GM21737 (cell line): ENCODE results near the gene PIEZO2.

ENCODE experiments used
- ATAC-seq: cut with Tn5 transposase; IDR thresholded peaks from one replicate; pipeline ENCODE4 v1.9.1; 2021; ENCODE audit warnings: mild to moderate bottlenecking, moderate library complexity; ENCODE audit not compliant: unreplicated experiment

PIEZO2 gene

DNA sequence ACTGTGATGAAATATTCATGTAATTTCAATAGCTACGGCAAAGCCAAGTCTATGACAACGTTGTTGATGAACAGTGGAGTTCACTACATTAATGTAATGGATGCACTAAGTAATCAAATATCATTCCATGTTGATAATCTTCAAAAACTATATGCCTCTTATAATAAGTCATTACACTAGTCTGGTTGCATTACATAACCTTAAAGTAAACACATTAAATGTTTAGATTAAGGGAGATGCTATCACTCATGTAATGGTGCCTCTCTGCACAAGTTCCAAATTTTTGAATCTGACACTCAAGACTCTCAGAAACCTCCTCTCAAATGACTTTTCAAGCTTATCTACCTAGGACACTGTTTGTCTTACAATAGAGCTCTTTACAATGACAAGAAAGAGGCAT, 35.4 kb downstream of the PIEZO2 start:
- no peak for ATAC-seq

DNA sequence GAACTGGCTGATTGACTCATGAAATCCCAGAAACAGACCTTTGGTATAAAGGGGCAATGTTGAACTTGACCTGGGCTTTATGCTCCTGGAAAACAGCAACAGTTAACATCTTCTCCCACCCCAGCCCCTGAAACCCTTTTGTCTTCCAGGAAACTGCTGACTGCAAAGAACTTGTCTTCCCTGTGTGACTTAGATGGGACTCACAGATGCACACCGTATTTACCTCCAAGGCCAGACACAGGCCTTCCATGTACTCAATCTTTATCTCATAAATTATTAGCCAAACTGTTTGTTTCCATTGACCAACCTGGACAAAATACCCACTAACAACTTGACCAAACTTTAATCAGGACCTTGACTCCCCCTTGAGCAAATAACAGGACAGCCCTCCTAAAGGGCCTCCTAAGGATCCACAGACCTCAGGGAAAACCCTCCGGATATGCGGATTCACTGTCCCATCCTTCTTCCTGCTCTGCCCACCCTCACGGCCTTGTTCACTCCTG, 36.3 kb downstream of the PIEZO2 start:
- ATAC-seq, result no peak

DNA sequence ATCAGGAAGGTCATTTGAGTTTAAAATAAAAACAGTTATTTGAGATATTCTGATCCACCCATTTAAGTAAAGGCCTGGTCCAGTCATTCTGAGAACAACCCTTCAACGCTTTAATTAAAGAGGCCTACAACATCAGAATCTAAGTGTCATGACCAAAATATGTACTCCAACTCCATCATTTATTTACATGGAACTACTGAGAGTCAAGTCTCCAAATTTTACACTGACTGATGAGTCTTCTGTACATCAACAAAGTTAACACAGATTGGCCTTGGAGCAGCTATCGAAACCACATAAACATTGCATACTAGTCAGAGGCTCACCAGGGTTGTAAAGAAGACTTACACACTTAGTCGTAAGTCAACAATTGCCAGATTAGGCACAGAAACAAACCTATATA, 37.1 kb downstream of the PIEZO2 start:
- no peak for ATAC-seq

DNA sequence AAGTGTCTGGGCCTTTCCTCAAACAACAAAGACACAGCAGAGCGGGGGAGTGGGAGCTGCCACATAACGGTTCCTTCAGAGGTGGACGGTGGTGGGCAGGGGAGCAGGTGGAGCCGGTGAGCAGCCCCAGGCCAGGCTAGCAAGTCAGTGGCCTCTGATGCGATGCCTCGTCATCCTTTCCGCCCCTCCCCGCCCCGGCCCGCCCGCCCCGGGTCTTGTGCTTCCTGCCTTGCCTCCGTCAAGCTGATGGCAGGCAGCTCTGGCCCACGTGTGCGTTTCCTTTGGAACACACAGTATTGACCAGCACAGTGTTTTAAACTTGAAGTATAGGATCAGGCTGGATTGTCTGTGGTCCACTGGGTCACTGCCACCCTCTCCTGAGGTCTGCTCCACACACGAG, 38.9 kb downstream of the PIEZO2 start:
- no peak for ATAC-seq

DNA sequence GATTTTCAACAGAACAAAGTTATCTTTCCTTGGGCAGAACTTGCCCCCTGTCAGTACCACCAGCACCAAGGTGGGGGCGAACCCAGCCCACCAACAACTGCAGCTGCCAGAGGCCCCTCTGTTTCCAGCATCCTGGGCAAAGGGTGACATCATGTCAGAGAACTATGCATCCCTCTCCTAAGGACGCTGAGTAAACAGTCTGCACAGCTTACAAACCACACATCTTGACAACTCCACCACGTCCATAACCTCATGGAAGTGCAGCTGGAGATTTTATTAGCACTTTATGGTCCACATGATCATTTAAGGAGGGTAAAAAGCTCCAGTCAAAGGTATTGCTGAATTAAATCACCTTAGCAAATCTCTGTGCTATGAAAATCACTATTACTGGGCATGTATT, 40.4 kb downstream of the PIEZO2 start:
- no peak for ATAC-seq

DNA sequence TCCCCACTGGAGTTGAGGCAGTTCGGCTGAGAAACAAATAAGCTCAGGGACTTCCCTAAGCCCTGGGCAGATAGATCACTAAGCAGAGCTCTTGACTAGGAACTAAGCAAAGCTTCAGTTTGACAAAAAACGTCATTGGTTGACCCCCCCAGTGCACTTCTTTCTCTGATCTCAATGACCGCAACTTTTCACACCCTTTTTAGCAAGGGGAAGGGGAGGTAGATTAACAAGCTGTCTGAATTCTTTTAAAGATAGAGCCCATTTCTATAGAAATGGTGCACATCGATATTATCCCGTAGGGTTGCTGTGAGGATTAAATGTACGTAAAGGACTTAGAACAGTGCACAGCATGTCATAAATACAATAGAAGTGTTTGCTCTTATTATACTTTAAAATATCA, 42.5 kb downstream of the PIEZO2 start:
- ATAC-seq, result no peak

DNA sequence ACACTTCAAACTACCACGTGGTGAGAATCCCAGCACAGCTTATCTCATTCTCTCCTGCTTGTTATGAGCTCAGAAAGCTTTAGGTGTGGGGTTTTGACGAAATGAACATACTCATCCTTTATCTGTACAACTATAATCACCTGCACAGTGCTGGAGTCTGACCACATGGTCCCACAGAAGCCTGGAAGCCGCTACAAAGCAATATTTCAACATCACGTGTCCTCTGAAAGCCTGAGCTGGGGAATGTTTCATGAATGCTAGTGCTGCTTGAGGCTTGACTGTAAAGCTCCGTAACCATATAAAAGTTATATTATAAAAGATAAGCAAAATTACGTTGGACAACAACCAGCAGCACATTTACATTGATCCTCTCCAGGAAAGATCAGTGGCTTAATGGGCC, 43.9 kb downstream of the PIEZO2 start:
- ATAC-seq, result no peak

DNA sequence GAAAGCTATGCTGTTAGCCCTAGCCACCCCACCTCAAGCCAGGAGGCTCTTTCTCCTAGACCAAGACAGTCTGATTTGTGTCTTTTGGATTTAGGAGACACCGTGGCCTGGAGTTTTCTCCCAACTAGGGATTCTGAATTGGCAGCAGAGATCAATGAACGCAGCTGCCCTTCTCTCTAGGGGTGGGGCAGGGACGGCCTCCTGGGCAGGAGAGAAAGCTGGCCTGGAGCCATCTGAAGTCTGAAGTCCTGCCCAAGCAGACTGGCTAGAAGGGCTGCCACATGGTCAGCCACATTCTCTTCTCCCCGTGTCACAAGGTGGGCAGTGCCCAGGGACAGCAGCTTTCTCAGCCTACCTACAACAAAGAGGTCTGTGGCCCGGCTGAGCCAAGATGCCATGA, 45.1 kb downstream of the PIEZO2 start:
- ATAC-seq, result no peak

DNA sequence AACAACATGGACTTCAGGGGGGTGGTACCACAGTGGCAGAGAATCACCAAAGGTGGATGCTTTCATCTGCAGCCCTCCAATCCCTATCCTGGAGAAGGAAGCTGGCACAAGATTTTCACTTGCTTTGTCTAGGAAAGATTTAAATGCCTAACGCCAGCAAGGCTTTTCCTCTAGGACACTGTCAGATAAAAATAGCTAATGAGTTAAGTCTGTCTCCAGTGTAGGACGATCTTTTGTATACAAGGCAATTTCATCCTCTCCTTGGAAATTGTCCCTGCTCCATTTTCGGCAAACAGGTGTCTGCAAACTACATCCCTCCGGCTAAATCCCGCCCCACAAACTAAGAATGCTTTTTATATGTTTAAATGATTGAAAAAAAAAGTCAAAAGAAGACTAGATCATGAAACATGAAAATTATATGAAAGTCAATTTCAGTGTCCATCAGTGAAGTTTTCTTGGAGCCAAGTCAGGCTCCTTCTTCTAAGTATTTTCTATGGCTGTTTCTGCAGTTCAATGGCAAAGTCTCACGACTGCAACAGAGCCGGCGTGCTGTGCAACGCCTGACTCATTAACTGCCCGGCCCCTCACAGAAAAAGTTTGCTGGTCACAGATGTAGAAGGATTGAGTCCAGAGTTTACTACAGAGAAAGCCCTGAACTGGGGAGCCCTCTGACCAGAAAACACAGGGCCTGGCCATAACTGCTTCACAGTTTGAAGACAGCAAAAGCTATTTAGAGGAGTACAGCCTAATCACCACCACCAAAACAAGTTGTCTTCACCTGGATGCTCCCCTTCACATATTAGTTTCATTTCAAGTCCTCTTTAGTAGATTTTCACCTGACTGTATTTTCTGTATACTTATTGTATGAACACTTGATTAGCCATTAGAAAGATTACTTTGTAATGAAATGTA, 52.3 kb downstream of the PIEZO2 start:
- ATAC-seq, result no peak

DNA sequence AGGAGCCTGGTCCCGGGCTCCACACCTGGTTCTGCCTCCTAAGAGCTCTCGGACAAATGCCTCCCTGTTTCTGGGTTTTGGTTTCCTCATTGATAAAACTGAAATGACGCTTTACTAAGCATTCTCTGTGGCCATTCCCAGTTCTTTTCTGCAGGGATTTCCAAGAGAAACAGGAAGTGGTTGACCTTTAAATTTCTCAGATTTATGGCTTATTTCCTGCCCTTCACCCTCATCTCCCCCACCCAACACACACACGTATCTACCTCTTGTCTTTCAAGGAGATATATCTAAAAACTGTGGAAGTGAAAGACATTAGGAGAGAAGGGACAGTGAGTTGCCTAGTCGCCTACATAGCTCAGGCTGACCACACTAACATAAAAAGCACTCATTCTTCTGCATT, 53.0 kb downstream of the PIEZO2 start:
- no peak for ATAC-seq

DNA sequence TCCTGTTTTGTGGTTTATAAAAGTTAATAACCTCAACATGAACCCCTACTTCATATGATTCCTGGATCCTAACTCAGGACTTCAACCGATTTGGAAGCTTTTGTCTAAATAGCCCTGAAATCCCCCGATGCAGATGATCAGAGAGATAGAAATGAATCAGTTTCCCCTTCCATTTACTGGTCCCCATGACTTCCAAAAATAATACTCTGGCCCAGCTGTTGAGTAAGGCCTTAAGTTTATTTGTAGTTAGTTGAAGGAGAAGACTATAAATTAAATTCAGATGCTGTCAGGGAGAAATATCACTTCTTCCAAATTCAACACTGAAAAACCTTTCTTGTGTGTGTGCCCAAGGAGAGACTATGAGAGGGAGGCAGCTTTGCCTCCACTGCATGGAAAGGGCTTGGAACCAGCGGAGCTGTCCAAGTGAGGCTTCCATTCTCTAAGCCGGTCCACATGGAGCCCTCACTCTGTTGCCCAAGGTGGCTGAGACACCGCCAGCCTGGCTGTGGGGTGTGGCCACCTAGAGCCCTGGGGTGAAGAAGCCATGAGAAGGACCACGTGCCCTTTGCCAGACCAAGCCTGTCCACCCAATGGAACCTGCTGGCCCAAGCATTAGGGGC, 53.6 kb downstream of the PIEZO2 start:
- ATAC-seq, result no peak

DNA sequence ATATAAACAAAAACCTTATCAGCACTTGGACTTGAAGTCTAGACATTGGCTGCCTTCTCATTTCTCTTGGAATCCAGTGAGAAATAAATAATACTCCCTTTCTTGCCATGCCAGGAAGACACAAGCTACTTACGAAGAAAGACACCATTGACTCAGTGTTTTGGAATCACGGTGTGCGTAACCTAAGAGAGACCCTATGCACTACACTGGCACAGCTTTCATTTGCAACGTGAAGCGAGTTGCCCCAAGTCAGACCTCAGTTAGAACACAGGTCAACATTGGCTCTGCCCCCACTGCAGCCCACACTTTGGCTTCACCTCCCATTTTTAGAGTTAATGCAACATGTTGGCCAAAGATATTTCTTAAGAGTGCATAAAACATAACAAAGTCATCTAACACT, 54.2 kb downstream of the PIEZO2 start:
- ATAC-seq, result no peak

DNA sequence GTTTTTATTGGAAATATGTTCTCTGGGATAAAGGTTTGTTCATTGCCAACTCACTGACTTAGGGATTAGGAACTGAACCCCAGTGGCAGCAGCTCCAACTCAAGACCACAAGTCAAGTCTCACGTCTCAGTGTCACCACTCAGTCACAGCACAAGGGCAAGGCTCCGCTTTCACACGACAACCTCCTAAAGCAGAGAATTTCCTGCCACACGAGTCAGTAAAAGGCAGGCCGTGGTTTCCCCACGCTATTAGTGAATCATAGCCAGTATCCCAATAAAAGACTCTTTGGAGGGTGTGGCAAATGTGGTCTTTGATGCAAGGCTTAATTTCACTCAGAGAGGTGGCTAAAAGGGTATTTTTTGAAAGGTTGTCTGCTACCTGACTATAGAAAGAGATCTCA, 57.6 kb downstream of the PIEZO2 start:
- ATAC-seq, result no peak

DNA sequence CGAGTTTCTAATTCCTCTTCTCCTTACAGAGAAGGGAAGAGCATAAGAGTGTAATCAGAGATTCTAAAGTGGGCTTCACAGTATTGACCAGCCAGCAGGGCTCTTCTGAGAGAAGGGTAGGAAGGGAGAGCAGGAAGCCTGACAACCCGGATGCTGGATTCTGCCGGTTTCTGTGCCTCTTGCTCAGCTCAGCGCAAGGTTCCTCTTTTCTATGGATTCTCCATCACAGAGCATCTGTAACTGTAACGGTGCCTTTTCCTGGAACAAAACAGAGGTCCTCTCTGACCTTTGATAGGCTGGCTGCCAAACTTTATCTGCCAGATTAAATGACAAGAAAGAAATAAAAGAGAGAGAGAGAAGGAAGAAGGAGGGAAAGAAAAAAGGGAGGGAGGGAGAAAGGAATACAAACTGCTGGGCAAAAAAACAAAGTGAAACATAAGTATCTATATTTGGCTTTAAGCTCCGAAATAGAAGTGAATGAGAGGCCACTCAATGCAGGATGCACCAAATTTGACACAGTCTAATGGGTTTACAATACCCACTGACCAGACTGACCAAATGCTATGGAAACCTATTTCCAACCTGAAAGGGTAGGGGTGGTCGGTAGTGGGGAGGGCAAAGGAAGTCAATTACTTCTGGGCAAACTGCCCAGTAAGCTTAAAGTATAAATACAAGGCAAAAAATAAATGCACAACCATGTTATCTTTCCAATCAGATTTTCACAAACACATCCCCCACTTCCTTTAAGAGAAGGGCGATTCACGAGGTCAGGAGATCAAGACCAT, 59.2 kb downstream of the PIEZO2 start:
- no peak for ATAC-seq

DNA sequence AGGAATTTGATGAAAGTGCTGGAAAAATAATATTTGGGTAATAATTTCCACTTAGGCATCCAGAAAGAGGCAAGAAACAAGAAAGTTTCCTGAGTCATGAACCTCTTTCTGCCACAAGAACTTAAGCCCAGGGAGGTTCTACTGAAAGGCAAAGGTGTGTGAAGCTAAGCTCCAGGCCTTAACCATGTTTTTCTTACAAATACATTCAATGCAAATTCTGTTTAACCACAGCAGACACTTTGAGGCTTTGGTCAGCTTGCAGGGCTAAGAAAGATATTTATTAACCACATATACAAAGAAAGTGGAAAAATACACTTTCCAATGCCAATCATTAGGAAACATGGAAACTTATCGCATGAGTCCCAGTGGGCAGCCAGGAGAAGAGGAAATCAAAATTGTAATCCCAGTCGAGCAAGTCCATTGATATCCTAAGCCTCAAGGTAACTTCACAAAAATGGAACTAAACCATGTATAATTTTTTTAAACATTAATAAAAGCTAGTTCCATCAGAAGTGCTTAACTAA, 68.3 kb downstream of the PIEZO2 start:
- ATAC-seq, result no peak

DNA sequence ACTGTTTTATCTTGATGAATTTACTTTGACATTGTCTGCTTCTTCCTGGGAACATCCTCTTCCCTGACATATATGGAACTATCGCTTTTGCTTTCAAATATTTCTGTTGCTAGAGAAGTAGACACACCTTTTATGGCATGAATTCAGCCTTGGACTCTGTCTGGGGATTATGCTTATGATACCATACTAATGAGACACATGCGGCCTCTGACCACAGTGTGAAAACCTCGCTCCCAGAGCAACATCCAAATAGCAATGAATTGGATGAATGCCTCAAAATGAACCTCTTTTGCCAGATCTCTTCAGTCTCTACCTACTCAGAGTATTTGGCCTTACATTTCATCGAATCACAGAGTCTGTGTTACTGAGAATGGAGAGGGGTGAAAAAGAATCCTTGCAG, 70.9 kb downstream of the PIEZO2 start:
- ATAC-seq, result no peak

DNA sequence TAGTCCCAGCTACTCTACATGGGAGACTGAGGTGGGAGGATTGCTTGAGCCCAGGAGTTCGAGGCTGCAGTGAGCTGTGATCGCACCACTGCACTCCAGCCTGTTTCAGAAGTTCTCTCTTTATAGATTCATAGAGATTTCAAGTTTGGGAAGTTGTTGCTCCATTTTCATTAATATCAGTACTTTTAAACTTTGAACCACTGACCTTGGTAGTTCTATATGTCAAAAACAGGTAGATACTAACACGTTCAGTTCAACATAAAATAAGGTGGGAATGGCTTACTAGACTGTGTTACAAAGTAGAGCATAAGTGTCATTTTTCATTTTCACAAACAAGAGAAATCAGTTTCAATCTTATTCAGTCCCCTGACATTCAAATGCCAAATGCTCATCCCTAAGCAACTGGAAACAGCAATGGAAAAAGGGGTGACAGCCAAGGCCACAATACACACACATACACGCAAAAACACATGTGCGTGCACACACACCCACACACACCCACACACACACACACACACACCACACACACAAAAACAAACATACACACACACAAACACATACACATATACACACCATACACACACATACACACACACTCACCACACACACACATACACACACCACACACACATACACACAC, 71.7 kb downstream of the PIEZO2 start:
- no peak for ATAC-seq

DNA sequence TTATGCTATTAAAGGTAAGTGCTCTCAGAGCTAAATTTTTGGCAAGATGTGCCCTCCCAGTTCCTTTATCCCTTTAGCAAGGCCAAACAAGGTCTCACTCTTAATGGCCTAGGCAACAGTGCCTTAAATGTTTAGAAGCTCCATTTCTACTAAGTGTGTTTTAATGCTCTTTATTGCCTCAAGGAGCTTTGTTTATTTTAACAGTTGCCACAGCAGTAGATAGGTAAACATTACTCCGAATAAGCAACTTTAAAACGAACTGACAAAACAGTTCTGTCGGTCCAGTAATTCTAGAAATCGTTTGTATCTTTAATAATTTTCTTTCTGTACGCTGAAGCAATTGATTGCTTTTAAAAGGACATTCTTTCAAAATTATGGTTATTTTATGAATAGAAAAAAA, 74.5 kb downstream of the PIEZO2 start:
- ATAC-seq, result no peak

DNA sequence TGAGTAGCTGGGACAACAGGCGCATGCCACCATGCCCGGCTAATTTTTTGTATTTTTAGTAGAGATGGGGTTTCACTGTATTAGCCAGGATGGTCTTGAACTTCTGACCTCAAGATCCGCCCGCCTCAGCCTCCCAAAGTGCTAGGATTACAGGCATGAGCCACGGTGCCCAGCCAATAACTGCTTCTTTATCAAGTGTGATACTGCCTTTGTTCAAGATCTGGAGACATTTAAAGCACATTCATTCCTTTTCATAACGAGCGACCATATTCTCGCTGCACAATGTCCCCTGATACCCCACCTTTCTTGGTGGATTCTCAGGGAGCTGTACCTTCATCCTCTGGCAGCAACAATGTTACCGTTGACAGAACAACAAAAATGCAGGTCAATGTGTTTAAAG, 75.4 kb downstream of the PIEZO2 start:
- ATAC-seq, result no peak

DNA sequence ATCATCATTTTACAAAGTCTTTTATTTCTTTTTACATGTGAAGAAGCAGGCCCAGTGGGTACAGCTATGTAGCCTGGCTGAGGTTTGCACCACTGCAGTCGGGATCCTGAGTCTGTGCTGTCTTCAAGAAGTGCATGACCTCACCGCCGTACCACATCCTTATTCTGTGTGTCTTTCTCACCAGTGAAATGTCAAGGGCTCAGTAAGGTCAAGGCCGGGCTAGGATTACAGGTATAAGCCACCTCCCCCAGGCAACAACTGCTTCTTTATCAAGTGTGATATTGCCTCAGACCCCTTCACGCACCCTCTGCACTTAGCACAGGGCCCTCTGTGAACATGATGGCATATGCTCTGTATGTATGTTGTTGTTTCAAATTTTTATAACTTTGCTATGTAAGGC, 76.7 kb downstream of the PIEZO2 start:
- ATAC-seq, result no peak

DNA sequence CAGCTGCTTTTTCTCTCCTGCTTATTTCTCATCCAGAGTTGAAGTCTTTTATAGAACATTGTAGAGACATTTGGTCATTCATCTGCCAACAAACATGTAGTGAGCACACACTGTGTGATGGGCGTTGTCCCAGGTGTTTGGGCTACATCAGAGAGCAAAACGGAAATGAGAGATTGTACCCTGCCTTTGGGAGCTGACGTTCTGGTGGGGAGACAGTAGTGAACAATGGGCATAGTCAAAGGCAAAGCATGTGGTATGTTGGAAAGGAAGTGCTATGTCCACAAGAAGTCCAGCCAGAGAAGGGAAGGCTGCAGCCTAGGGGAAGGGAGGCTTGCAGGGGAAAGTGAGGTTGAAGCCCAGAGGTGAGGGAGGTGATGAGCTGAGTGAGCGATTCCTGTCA, 78.1 kb downstream of the PIEZO2 start:
- ATAC-seq, result no peak
